Mesendoderm (in vitro differentiated cells): ENCODE measurements around the gene ELOB.

Experiments used
- DNase-seq: peaks from one replicate; pipeline ENCODE4 v3.0.0; 2013
- H2AK5ac ChIP-seq: 2 replicates; pipeline ENCODE4 v1.6.1; 2013; ENCODE audit warnings: low read length, inconsistent platforms
- H2BK120ac ChIP-seq: 2 replicates; pipeline ENCODE4 v1.6.1; 2013; ENCODE audit warnings: low read depth, mild to moderate bottlenecking, low read length, moderate library complexity, mixed read lengths
- H2BK15ac ChIP-seq: replicated peaks from 2 replicates; pipeline ENCODE4 v1.6.1; 2013; ENCODE audit warnings: low read depth, mild to moderate bottlenecking, moderate library complexity
- H2BK5ac ChIP-seq: 2 replicates; pipeline ENCODE4 v1.6.1; 2013; ENCODE audit warnings: low read length, inconsistent platforms
- H3K18ac ChIP-seq: 2 replicates; pipeline ENCODE4 v1.6.1; 2013; ENCODE audit warnings: mild to moderate bottlenecking, low read length, mixed read lengths
- H3K23ac ChIP-seq: one replicate; pipeline ENCODE4 v1.6.1; 2013; ENCODE audit warnings: low read length
- H3K27ac ChIP-seq: 2 replicates; pipeline ENCODE4 v1.5.1; 2013; ENCODE audit warnings: low read depth, mild to moderate bottlenecking, inconsistent platforms, low read length, moderate library complexity
- H3K27me3 ChIP-seq: 2 replicates; pipeline ENCODE4 v1.6.1; 2013; ENCODE audit warnings: low read length, control low read depth, mild to moderate bottlenecking, inconsistent platforms; ENCODE audit not compliant: insufficient read depth, poor library complexity
- H3K36me3 ChIP-seq: 2 replicates; pipeline ENCODE4 v1.6.1; 2013; ENCODE audit warnings: low read length, inconsistent platforms; ENCODE audit not compliant: control insufficient read depth, insufficient read depth
- H3K4ac ChIP-seq: one replicate; pipeline ENCODE4 v1.6.1; 2013; ENCODE audit warnings: low read depth, mild to moderate bottlenecking, low read length, moderate library complexity
- H3K4me1 ChIP-seq: 2 replicates; pipeline ENCODE4 v1.6.1; 2013; ENCODE audit warnings: low read depth, low read length, inconsistent platforms; ENCODE audit not compliant: control insufficient read depth
- H3K4me2 ChIP-seq: 2 replicates; pipeline ENCODE4 v1.6.1; 2013; ENCODE audit warnings: low read length
- H3K4me3 ChIP-seq: 2 replicates; pipeline ENCODE4 v1.5.1; 2013; ENCODE audit warnings: mild to moderate bottlenecking, low read length
- H3K56ac ChIP-seq: one replicate; pipeline ENCODE4 v1.6.1; 2013; ENCODE audit warnings: low read length
- H3K79me1 ChIP-seq: 2 replicates; pipeline ENCODE4 v1.6.1; 2013; ENCODE audit warnings: low read length, inconsistent platforms
- H3K79me2 ChIP-seq: 2 replicates; pipeline ENCODE4 v1.6.1; 2013; ENCODE audit warnings: mild to moderate bottlenecking, low read length; ENCODE audit not compliant: control insufficient read depth, insufficient read depth
- H3K9ac ChIP-seq: 2 replicates; pipeline ENCODE4 v1.6.1; 2013; ENCODE audit warnings: low read length, inconsistent platforms
- H4K5ac ChIP-seq: one replicate; pipeline ENCODE4 v1.6.1; 2013; ENCODE audit warnings: low read length
- H4K8ac ChIP-seq: one replicate; pipeline ENCODE4 v1.6.1; 2013; ENCODE audit warnings: low read depth, mild to moderate bottlenecking, control low read depth, low read length, moderate library complexity
- WGBS: extraction: QIAGEN DNeasy Blood & Tissue Kit; methylation state at CpG from one replicate; pipeline ENCODE4 v1.1.7; 2013; ENCODE audit warnings: low lambda C conversion rate, missing lambda C conversion rate; ENCODE audit not compliant: insufficient coverage; ENCODE audit errors: extremely low coverage; 5-methylcytosine and 5-hydroxymethylcytosine counted together

The ELOB gene

GRCh38 chr16:2745116-2745890, 31.8 kb downstream of the ELOB start:
- Histone ChIP-seq H3K23ac (no peak overlapping the region), H3K4me2 (no peak overlapping the region), H3K4me1 (no peaks in the 10 kb centered on the region), H2AK5ac (no peak overlapping the region), H2BK5ac (no peak overlapping the region), H3K9ac (no peak overlapping the region), H3K79me1 (no peaks in the 10 kb centered on the region), H3K79me2 (no peaks in the 10 kb centered on the region), H2BK120ac (no peak overlapping the region), H3K18ac (no peak overlapping the region), H3K36me3 (no peaks in the 10 kb centered on the region), H2BK15ac (no peak overlapping the region), H3K56ac (peak overlapping the region; percentile 34), H3K4me3 (no peak overlapping the region), H3K4ac (no peak overlapping the region), H4K5ac (no peak overlapping the region), H3K27ac (no peak overlapping the region), H4K8ac (no peak overlapping the region), H3K27me3 (no peaks in the 10 kb centered on the region)
- DNase-seq: no peak
- WGBS: no CpG with 5 or more reads among the region's 15 CpGs

GRCh38 chr16:2744711-2745110, 32.4 kb downstream of the ELOB start:
- Histone ChIP-seq H3K27me3 (no peaks in the 10 kb centered on the region), H2BK120ac (no peak overlapping the region), H2AK5ac (no peak overlapping the region), H3K27ac (no peak overlapping the region), H3K4ac (no peak overlapping the region), H3K4me1 (no peaks in the 10 kb centered on the region), H2BK5ac (no peak overlapping the region), H3K18ac (no peak overlapping the region), H3K56ac (no peak overlapping the region), H3K4me2 (no peak overlapping the region), H4K5ac (no peak overlapping the region), H3K23ac (no peak overlapping the region), H3K4me3 (no peak overlapping the region), H2BK15ac (no peak overlapping the region), H4K8ac (no peak overlapping the region), H3K36me3 (no peaks in the 10 kb centered on the region), H3K79me2 (no peaks in the 10 kb centered on the region), H3K9ac (no peak overlapping the region), H3K79me1 (no peaks in the 10 kb centered on the region)
- WGBS: no CpG with 5 or more reads among the region's 6 CpGs
- DNase-seq: no peak

GRCh38 chr16:2743007-2743810, 33.9 kb downstream of the ELOB start:
- H2BK5ac ChIP-seq: no peak overlapping the region
- H2AK5ac ChIP-seq: no peak overlapping the region
- no peak overlapping the region for H3K4me2 ChIP-seq
- H3K27me3 ChIP-seq: no peaks in the 10 kb centered on the region
- H3K4me1 ChIP-seq: no peaks in the 10 kb centered on the region
- H2BK15ac ChIP-seq: no peak overlapping the region
- H3K56ac ChIP-seq: no peak overlapping the region
- H3K27ac ChIP-seq: no peak overlapping the region
- no peak overlapping the region for H4K8ac ChIP-seq
- H2BK120ac ChIP-seq: no peak overlapping the region
- no CpG with 5 or more reads among the region's 19 CpGs for WGBS
- no peaks in the 10 kb centered on the region for H3K36me3 ChIP-seq
- no peak for DNase-seq
- H3K18ac ChIP-seq: no peak overlapping the region
- H3K79me1 ChIP-seq: no peaks in the 10 kb centered on the region
- H3K9ac ChIP-seq: no peak overlapping the region
- H3K23ac ChIP-seq: no peak overlapping the region
- H3K79me2 ChIP-seq: no peaks in the 10 kb centered on the region
- no peak overlapping the region for H3K4me3 ChIP-seq
- no peak overlapping the region for H4K5ac ChIP-seq
- H3K4ac ChIP-seq: no peak overlapping the region

- Histone ChIP-seq H3K4ac (no peak overlapping the region), H4K5ac (no peak overlapping the region), H3K4me3 (no peak overlapping the region), H3K27me3 (no peaks in the 10 kb centered on the region), H2BK5ac (no peak overlapping the region), H2BK120ac (no peak overlapping the region), H3K56ac (no peak overlapping the region), H3K79me1 (no peaks in the 10 kb centered on the region), H3K79me2 (no peaks in the 10 kb centered on the region), H3K36me3 (no peaks in the 10 kb centered on the region), H3K18ac (no peak overlapping the region), H3K9ac (no peak overlapping the region), H4K8ac (no peak overlapping the region), H3K27ac (no peak overlapping the region), H3K23ac (no peak overlapping the region), H2BK15ac (no peak overlapping the region), H2AK5ac (no peak overlapping the region), H3K4me1 (no peaks in the 10 kb centered on the region), H3K4me2 (no peak overlapping the region)
- WGBS: no CpG with 5 or more reads among the region's 12 CpGs
- no peak for DNase-seq
Observed at GRCh38 chr16:2742323-2743006, 34.6 kb downstream of the ELOB start.

GRCh38 chr16:2741168-2741567, 35.9 kb downstream of the ELOB start:
- H3K79me1 ChIP-seq: no peaks in the 10 kb centered on the region
- no peak overlapping the region for H3K23ac ChIP-seq
- no peak overlapping the region for H3K4ac ChIP-seq
- no peak overlapping the region for H3K4me2 ChIP-seq
- no peaks in the 10 kb centered on the region for H3K79me2 ChIP-seq
- no CpG with 5 or more reads among the region's 4 CpGs for WGBS
- H3K4me3 ChIP-seq: no peak overlapping the region
- no peak overlapping the region for H4K5ac ChIP-seq
- H3K4me1 ChIP-seq: no peaks in the 10 kb centered on the region
- no peak overlapping the region for H2AK5ac ChIP-seq
- H3K27ac ChIP-seq: no peak overlapping the region
- no peak for DNase-seq
- H4K8ac ChIP-seq: no peak overlapping the region
- H3K9ac ChIP-seq: no peak overlapping the region
- H2BK15ac ChIP-seq: no peak overlapping the region
- H3K27me3 ChIP-seq: no peaks in the 10 kb centered on the region
- no peak overlapping the region for H3K18ac ChIP-seq
- H3K36me3 ChIP-seq: no peaks in the 10 kb centered on the region
- H2BK120ac ChIP-seq: no peak overlapping the region
- no peak overlapping the region for H3K56ac ChIP-seq
- H2BK5ac ChIP-seq: no peak overlapping the region
